ENCODE data around the gene ZNF639. TPM values are rescaled to one million over a fixed set of nuclear protein-coding genes. Genes with fewer than 3 reads are reported as not detected.
A peak's percentile ranks its signal among the peaks of the same experiment; 100 is the strongest.

Gene ZNF639
- total and polyA plus RNA-seq, 9 of the 15 experiments (the other 6 are each of a cell fraction or from before 2014, with no cell fraction given): 17.6 to 88.1 (median 53.7) TPM

GRCh38 chr3:179336345-179336929 is 13.6 kb downstream of the ZNF639 start:
- Histone ChIP-seq H3K9ac (ENCODE audit: insufficient read depth in 1 of 2, low read depth in 2 of 2, low read length in 2 of 2) (no peak overlapping the region), H3K27ac (ENCODE audit: extremely low read depth, low read depth, low read length) (no peak overlapping the region), H4K20me1 (replicated peaks; ENCODE audit: control insufficient read depth, insufficient read depth, low read length) (no peaks in the 10 kb centered on the region), H3K4me1 (replicated peaks in 1 of 2; ENCODE audit: control insufficient read depth in 2 of 2, insufficient read depth in 2 of 2, low read length in 2 of 2) (no peaks in the 10 kb centered on the region), H3K27me3 (ENCODE audit: control insufficient read depth in 2 of 2, insufficient read depth in 2 of 2, low read length in 2 of 2) (no peaks in the 10 kb centered on the region), H3K4me3 (no peak overlapping the region), H3K79me2 (ENCODE audit: control insufficient read depth, insufficient read depth, low read length) (peaks cover 13% of the 10 kb centered on the region; the same call in 2 of the 3 replicates), H3K4me2 (ENCODE audit: insufficient read depth, low read length) (no peak overlapping the region), H2AFZ (ENCODE audit: low read depth, low read length) (no peak overlapping the region), H3K36me3 (ENCODE audit: control insufficient read depth, insufficient read depth, low read length) (peaks cover 54% of the 10 kb centered on the region), H3K9me3 (replicated peaks; ENCODE audit: control insufficient read depth, insufficient read depth, low read depth, low read length) (no peaks in the 10 kb centered on the region), H3K9me1 (ENCODE audit: control insufficient read depth, insufficient read depth, low read length) (no peaks in the 10 kb centered on the region)
- in situ Hi-C loops (cut with MboI): no loop called here
- intact Hi-C loops (cut with micrococcal nuclease): no loop called here
- ATAC-seq (peak; percentile 38; the same call in 2 of the 3 replicates), FAIRE-seq (no peak), DNase-seq (ENCODE audit: extremely low read depth in 1 of 4, low spot score in 3 of 4) (peak in 1 of 4 experiments; percentile 19)
- WGBS (ENCODE audit: insufficient coverage, low coverage, missing lambda C conversion rate): 50% methylated on average over 1 of the region's 1 CpG
- BruUV-seq (replicated peaks): no TSS peak
- CTCF ChIA-PET (ENCODE audit: low intra/inter-chr PET ratio): no interaction called here
- POLR2A ChIA-PET: interaction anchor here (0.6 to 1.6 kb wide), 5 partner anchors 9 to 141 kb away, joined by 3 to 6 read pairs (median 4); partner anchors contain the start of gene MFN1
- 0 out of 2 replicates have a peak, but pooled peaks have one; percentile 14 for TF ChIP-seq RFX1 (IDR thresholded peaks at IDR 0.05)
- TF ChIP-seq TEAD4 (IDR thresholded peaks at IDR 0.05; ENCODE audit: low read length): peak; percentile 68; the same call in 1 of the 2 replicates
- TF ChIP-seq TEAD4 (CRISPR knock-in tag; IDR thresholded peaks at IDR 0.05; ENCODE audit: borderline replicate concordance): no peak
- TF ChIP-seq, protein P1, sequence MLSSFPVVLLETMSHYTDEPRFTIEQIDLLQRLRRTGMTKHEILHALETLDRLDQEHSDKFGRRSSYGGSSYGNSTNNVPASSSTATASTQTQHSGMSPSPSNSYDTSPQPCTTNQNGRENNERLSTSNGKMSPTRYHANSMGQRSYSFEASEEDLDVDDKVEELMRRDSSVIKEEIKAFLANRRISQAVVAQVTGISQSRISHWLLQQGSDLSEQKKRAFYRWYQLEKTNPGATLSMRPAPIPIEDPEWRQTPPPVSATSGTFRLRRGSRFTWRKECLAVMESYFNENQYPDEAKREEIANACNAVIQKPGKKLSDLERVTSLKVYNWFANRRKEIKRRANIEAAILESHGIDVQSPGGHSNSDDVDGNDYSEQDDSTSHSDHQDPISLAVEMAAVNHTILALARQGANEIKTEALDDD (IDR thresholded peaks at IDR 0.05): peak; percentile 34; the same call in 1 of the 2 replicates
- no peak for TF ChIP-seq ATF4 (CRISPR knock-in tag; IDR thresholded peaks at IDR 0.05)
- peak; percentile 73 for TF ChIP-seq TCF3 (CRISPR knock-in tag; IDR thresholded peaks at IDR 0.05)
- no peak for TF ChIP-seq JUNB (CRISPR knock-in tag; conservative IDR thresholded peaks at IDR 0.05)
- TF ChIP-seq ZNF134 (CRISPR knock-in tag; conservative IDR thresholded peaks at IDR 0.05): no peak
- no peak for TF ChIP-seq THRAP3 (IDR thresholded peaks at IDR 0.05; ENCODE audit: borderline replicate concordance)
- no peak for TF ChIP-seq PPARD (CRISPR knock-in tag; IDR thresholded peaks at IDR 0.05)
- TF ChIP-seq CBFA2T2 (conservative IDR thresholded peaks at IDR 0.05): 0 out of 2 replicates have a peak, but pooled peaks have one; percentile 25
- TF ChIP-seq ZNF780A (CRISPR knock-in tag; IDR thresholded peaks at IDR 0.05): no peak
- peak; percentile 44 for TF ChIP-seq CBFA2T3 (IDR thresholded peaks at IDR 0.05)
- peak; percentile 32 for TF ChIP-seq HDAC3 (IDR thresholded peaks at IDR 0.05; ENCODE audit: borderline replicate concordance, partially characterized antibody)
- peak; percentile 56 for TF ChIP-seq TAL1 (IDR thresholded peaks at IDR 0.05)
- TF ChIP-seq KAT2B (IDR thresholded peaks at IDR 0.05; ENCODE audit: low read depth, low read length): no peak
- TF ChIP-seq, protein P2, sequence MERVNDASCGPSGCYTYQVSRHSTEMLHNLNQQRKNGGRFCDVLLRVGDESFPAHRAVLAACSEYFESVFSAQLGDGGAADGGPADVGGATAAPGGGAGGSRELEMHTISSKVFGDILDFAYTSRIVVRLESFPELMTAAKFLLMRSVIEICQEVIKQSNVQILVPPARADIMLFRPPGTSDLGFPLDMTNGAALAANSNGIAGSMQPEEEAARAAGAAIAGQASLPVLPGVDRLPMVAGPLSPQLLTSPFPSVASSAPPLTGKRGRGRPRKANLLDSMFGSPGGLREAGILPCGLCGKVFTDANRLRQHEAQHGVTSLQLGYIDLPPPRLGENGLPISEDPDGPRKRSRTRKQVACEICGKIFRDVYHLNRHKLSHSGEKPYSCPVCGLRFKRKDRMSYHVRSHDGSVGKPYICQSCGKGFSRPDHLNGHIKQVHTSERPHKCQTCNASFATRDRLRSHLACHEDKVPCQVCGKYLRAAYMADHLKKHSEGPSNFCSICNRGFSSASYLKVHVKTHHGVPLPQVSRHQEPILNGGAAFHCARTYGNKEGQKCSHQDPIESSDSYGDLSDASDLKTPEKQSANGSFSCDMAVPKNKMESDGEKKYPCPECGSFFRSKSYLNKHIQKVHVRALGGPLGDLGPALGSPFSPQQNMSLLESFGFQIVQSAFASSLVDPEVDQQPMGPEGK (CRISPR knock-in tag; IDR thresholded peaks at IDR 0.05; ENCODE audit: borderline replicate concordance): no peak
- no peak for TF ChIP-seq ZNF699 (CRISPR knock-in tag; IDR thresholded peaks at IDR 0.05; ENCODE audit: insufficient replicate concordance)
- peak; percentile 60 for TF ChIP-seq ARID1B (IDR thresholded peaks at IDR 0.05)

Measured in K562 (cell line).